ENCODE results near the gene AUTS2.
A peak's percentile ranks its signal among the peaks of the same experiment; 100 is the strongest.

The AUTS2 gene

DNA sequence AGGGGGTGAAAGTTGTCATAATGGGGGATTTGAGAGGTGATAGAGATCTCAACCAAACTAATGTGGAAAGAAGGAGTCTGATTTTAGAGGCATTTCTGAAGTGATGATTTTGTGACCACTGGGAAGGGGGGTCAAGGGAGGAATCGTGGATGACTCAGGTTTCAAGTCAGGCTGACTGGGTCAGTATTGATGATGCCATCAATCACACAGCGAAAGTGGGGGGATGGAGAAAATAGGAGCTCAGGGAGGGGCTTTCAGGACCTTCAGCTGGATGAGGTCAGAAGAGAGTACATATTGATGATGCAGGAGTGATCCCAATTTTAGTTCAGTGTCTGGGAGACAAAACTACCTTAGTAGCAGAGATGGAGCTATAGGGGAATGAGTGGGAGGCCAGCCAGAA lies 852.5 kb downstream of the AUTS2 start:
- Histone ChIP-seq H4K8ac (ENCODE audit: low read depth, low read length) (no peak overlapping the region), H3K4ac (ENCODE audit: low read depth, low read length) (no peak overlapping the region), H3K27me3 (ENCODE audit: insufficient read depth, low read length, poor library complexity) (no peaks in the 10 kb centered on the region), H3K27ac (ENCODE audit: low read depth, low read length) (no peak overlapping the region), H3K23ac (ENCODE audit: low read length) (no peak overlapping the region), H3K4me3 (ENCODE audit: low read length) (no peak overlapping the region), H2BK120ac (ENCODE audit: low read depth, low read length) (no peak overlapping the region), H2BK15ac (replicated peaks; ENCODE audit: low read depth) (no peak overlapping the region), H3K79me2 (ENCODE audit: control insufficient read depth, insufficient read depth, low read length) (no peaks in the 10 kb centered on the region), H3K4me1 (ENCODE audit: control insufficient read depth, low read depth, low read length) (no peaks in the 10 kb centered on the region), H3K18ac (ENCODE audit: low read length) (no peak overlapping the region), H3K4me2 (ENCODE audit: low read length) (no peak overlapping the region), H3K56ac (ENCODE audit: low read length) (no peak overlapping the region), H2BK5ac (ENCODE audit: low read length) (no peak overlapping the region), H3K9ac (ENCODE audit: low read length) (no peak overlapping the region), H3K36me3 (ENCODE audit: control insufficient read depth, insufficient read depth, low read length) (no peaks in the 10 kb centered on the region), H4K5ac (ENCODE audit: low read length) (no peak overlapping the region), H3K79me1 (ENCODE audit: low read length) (no peaks in the 10 kb centered on the region), H2AK5ac (ENCODE audit: low read length) (no peak overlapping the region)
- WGBS (ENCODE audit: extremely low coverage, insufficient coverage, low lambda C conversion rate), result no CpG with 5 or more reads among the region's 2 CpGs
- no peak for DNase-seq

DNA sequence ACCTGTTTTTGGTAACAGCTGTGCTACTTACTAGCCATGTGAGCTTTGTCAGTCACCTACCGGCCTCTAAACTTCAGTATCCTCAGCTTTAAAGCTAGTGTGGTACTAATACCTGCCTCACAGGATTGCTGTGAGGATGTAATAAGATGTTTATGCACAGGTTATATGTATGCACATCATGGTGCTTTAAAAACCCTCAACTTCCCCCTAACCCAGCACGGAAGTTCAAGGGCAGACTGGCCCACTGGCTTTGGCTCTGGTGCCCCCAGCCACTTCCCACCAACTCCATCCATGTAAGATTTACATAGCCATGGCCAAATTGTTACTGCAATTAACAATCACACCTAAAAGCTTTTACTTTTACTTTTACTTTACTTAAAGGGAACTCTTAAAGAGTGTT lies 857.6 kb downstream of the AUTS2 start:
- H3K4me2 ChIP-seq (ENCODE audit: low read length), result no peak overlapping the region
- WGBS (ENCODE audit: extremely low coverage, insufficient coverage, low lambda C conversion rate), result no CpG with 5 or more reads among the region's 2 CpGs
- H3K4me3 ChIP-seq (ENCODE audit: low read length), result no peak overlapping the region
- H3K56ac ChIP-seq (ENCODE audit: low read length), result no peak overlapping the region
- H3K79me1 ChIP-seq (ENCODE audit: low read length), result no peaks in the 10 kb centered on the region
- H3K27ac ChIP-seq (ENCODE audit: low read depth, low read length), result no peak overlapping the region
- no peak overlapping the region for H3K4ac ChIP-seq (ENCODE audit: low read depth, low read length)
- H3K23ac ChIP-seq (ENCODE audit: low read length), result no peak overlapping the region
- no peak overlapping the region for H3K9ac ChIP-seq (ENCODE audit: low read length)
- no peak overlapping the region for H2BK15ac ChIP-seq (replicated peaks; ENCODE audit: low read depth)
- no peaks in the 10 kb centered on the region for H3K36me3 ChIP-seq (ENCODE audit: control insufficient read depth, insufficient read depth, low read length)
- H4K8ac ChIP-seq (ENCODE audit: low read depth, low read length), result no peak overlapping the region
- no peaks in the 10 kb centered on the region for H3K27me3 ChIP-seq (ENCODE audit: insufficient read depth, low read length, poor library complexity)
- no peak overlapping the region for H3K18ac ChIP-seq (ENCODE audit: low read length)
- no peak overlapping the region for H2AK5ac ChIP-seq (ENCODE audit: low read length)
- no peak overlapping the region for H4K5ac ChIP-seq (ENCODE audit: low read length)
- H3K4me1 ChIP-seq (ENCODE audit: control insufficient read depth, low read depth, low read length), result no peaks in the 10 kb centered on the region
- H2BK120ac ChIP-seq (ENCODE audit: low read depth, low read length), result no peak overlapping the region
- no peak overlapping the region for H2BK5ac ChIP-seq (ENCODE audit: low read length)
- DNase-seq, result no peak
- no peaks in the 10 kb centered on the region for H3K79me2 ChIP-seq (ENCODE audit: control insufficient read depth, insufficient read depth, low read length)

DNA sequence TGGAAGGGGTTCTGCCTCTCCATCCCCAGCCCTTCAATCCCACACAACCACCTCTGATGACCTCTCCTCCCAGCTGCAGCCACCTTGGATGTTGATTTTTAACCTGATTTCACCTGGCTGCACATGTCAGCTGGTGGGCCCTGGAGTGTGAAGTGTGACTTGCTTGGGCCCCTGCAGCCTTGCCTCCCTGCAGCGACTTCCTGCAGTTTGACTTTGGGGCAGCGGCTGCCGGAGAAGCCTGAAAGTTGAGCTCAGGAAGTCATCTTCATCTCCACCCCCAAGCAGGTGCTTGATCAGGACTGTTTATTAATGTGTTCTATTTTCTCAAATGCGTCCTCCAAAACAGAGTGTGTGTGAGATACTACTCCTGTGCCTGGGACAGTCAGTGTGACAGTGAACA lies 858.4 kb downstream of the AUTS2 start:
- Histone ChIP-seq H3K4me3 (ENCODE audit: low read length) (no peak overlapping the region), H2BK15ac (replicated peaks; ENCODE audit: low read depth) (no peak overlapping the region), H3K23ac (ENCODE audit: low read length) (no peak overlapping the region), H2AK5ac (ENCODE audit: low read length) (no peak overlapping the region), H3K18ac (ENCODE audit: low read length) (no peak overlapping the region), H4K5ac (ENCODE audit: low read length) (no peak overlapping the region), H3K4ac (ENCODE audit: low read depth, low read length) (no peak overlapping the region), H3K4me2 (ENCODE audit: low read length) (no peak overlapping the region), H3K4me1 (ENCODE audit: control insufficient read depth, low read depth, low read length) (no peaks in the 10 kb centered on the region), H3K56ac (ENCODE audit: low read length) (no peak overlapping the region), H3K9ac (ENCODE audit: low read length) (no peak overlapping the region), H3K27ac (ENCODE audit: low read depth, low read length) (no peak overlapping the region), H3K79me1 (ENCODE audit: low read length) (no peaks in the 10 kb centered on the region), H4K8ac (ENCODE audit: low read depth, low read length) (no peak overlapping the region), H3K27me3 (ENCODE audit: insufficient read depth, low read length, poor library complexity) (no peaks in the 10 kb centered on the region), H2BK5ac (ENCODE audit: low read length) (no peak overlapping the region), H3K36me3 (ENCODE audit: control insufficient read depth, insufficient read depth, low read length) (no peaks in the 10 kb centered on the region), H2BK120ac (ENCODE audit: low read depth, low read length) (no peak overlapping the region), H3K79me2 (ENCODE audit: control insufficient read depth, insufficient read depth, low read length) (no peaks in the 10 kb centered on the region)
- DNase-seq, result no peak
- WGBS (ENCODE audit: extremely low coverage, insufficient coverage, low lambda C conversion rate), result no CpG with 5 or more reads among the region's 4 CpGs

DNA sequence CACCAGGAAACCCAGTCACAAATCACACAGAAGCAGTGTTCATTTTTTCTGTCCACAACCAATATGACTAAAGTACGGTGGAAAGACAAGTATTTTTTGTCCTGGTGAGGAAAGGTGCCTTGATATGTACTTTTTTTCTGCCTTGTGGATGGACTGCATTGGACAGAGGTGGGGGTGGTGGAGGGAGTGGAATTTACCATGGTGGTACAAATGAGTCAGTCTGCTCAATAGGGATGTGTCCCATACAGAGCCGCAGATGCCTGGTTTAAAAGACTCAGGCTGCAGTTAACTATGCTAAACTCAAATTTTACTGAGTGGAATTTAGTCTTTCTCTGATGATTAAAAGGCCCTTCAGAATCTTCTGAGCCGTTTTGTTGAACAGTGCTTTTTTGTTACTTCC lies 859.2 kb downstream of the AUTS2 start:
- Histone ChIP-seq H3K27me3 (ENCODE audit: insufficient read depth, low read length, poor library complexity) (no peaks in the 10 kb centered on the region), H3K4me1 (ENCODE audit: control insufficient read depth, low read depth, low read length) (no peaks in the 10 kb centered on the region), H3K4me3 (ENCODE audit: low read length) (no peak overlapping the region), H3K36me3 (ENCODE audit: control insufficient read depth, insufficient read depth, low read length) (no peaks in the 10 kb centered on the region), H4K8ac (ENCODE audit: low read depth, low read length) (no peak overlapping the region), H3K27ac (ENCODE audit: low read depth, low read length) (no peak overlapping the region), H3K18ac (ENCODE audit: low read length) (no peak overlapping the region), H3K79me1 (ENCODE audit: low read length) (no peaks in the 10 kb centered on the region), H3K4ac (ENCODE audit: low read depth, low read length) (no peak overlapping the region), H2AK5ac (ENCODE audit: low read length) (no peak overlapping the region), H3K56ac (ENCODE audit: low read length) (no peak overlapping the region), H3K23ac (ENCODE audit: low read length) (no peak overlapping the region), H3K4me2 (ENCODE audit: low read length) (no peak overlapping the region), H2BK15ac (replicated peaks; ENCODE audit: low read depth) (no peak overlapping the region), H3K9ac (ENCODE audit: low read length) (no peak overlapping the region), H2BK120ac (ENCODE audit: low read depth, low read length) (no peak overlapping the region), H3K79me2 (ENCODE audit: control insufficient read depth, insufficient read depth, low read length) (no peaks in the 10 kb centered on the region), H4K5ac (ENCODE audit: low read length) (no peak overlapping the region), H2BK5ac (ENCODE audit: low read length) (no peak overlapping the region)
- WGBS (ENCODE audit: extremely low coverage, insufficient coverage, low lambda C conversion rate), result no CpG with 5 or more reads among the region's 3 CpGs
- DNase-seq, result no peak

DNA sequence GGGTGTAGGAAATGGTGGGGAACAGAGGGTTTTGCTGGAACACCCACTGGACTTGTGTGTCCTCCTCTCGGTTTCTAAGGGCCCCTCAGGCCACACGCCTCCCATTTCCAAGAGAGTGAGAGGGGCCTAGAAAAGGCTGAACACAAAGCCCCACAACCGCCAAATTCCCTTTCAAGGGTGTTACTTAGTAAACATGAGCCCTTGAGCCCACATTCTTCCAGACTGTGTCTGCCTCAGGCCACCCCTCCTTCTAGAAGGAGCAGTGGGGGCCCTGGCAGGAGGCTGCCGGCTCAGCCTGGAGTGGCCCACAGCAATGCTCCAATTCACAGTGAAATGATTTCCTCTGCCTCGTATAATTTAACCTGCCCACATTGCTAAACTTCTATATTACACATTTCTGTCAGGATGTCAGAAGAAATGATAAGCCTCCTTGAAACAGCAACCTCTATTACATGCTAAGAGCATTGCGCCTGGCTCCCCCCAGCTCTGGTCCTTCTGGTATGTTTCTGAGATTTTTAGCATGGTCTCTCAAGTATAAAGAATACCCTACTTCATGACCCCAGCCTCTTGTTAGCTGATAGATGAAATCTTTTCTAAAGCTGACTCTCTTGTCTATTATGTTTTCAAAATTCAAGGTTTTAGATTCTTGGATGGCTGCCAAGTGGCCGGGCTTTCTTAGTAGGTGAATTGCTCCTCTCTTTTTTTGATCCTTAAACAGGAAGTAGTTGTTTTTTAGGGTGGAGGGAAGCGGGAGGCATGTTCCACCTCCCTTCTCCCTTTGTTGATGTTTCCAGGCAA lies 859.8 kb downstream of the AUTS2 start:
- Histone ChIP-seq H3K4me3 (ENCODE audit: low read length) (no peak overlapping the region), H3K27me3 (ENCODE audit: insufficient read depth, low read length, poor library complexity) (no peaks in the 10 kb centered on the region)

DNA sequence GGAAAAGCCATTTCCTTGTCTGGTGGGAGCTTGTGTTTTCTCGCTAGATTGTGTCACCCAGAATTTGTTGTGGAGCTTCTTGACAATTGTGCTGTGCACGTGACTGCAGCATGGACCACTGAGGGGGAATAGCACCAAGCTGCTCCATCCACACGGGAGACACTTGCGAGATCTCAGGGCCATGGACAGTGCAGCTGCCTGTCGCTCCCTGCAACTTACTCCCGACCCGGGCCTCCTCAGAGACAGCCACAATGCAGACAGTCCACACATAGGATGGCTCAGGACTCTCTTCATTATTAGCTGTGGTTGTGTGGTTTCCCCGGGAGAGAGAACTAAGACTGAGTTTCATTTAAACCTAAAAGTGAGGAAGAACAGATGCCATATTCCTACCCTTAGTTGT lies 860.5 kb downstream of the AUTS2 start:
- no peaks in the 10 kb centered on the region for H3K79me1 ChIP-seq (ENCODE audit: low read length)
- H3K4ac ChIP-seq (ENCODE audit: low read depth, low read length), result no peak overlapping the region
- H3K36me3 ChIP-seq (ENCODE audit: control insufficient read depth, insufficient read depth, low read length), result no peaks in the 10 kb centered on the region
- no peak overlapping the region for H3K56ac ChIP-seq (ENCODE audit: low read length)
- no peak overlapping the region for H4K8ac ChIP-seq (ENCODE audit: low read depth, low read length)
- H3K23ac ChIP-seq (ENCODE audit: low read length), result no peak overlapping the region
- no peak overlapping the region for H2BK15ac ChIP-seq (replicated peaks; ENCODE audit: low read depth)
- no peaks in the 10 kb centered on the region for H3K79me2 ChIP-seq (ENCODE audit: control insufficient read depth, insufficient read depth, low read length)
- DNase-seq, result no peak
- H4K5ac ChIP-seq (ENCODE audit: low read length), result no peak overlapping the region
- H2BK120ac ChIP-seq (ENCODE audit: low read depth, low read length), result no peak overlapping the region
- no peak overlapping the region for H3K4me3 ChIP-seq (ENCODE audit: low read length)
- no peak overlapping the region for H3K18ac ChIP-seq (ENCODE audit: low read length)
- H3K27ac ChIP-seq (ENCODE audit: low read depth, low read length), result no peak overlapping the region
- H2BK5ac ChIP-seq (ENCODE audit: low read length), result no peak overlapping the region
- H3K4me1 ChIP-seq (ENCODE audit: control insufficient read depth, low read depth, low read length), result no peaks in the 10 kb centered on the region
- H2AK5ac ChIP-seq (ENCODE audit: low read length), result no peak overlapping the region
- no peak overlapping the region for H3K9ac ChIP-seq (ENCODE audit: low read length)
- WGBS (ENCODE audit: extremely low coverage, insufficient coverage, low lambda C conversion rate), result no CpG with 5 or more reads among the region's 8 CpGs
- H3K27me3 ChIP-seq (ENCODE audit: insufficient read depth, low read length, poor library complexity), result no peaks in the 10 kb centered on the region
- no peak overlapping the region for H3K4me2 ChIP-seq (ENCODE audit: low read length)

More for the DNA sequence above, 859.8 kb downstream of the AUTS2 start:
- no peak overlapping the region for H3K56ac ChIP-seq (ENCODE audit: low read length)
- WGBS (ENCODE audit: extremely low coverage, insufficient coverage, low lambda C conversion rate), result no CpG with 5 or more reads among the region's 8 CpGs
- H3K27ac ChIP-seq (ENCODE audit: low read depth, low read length), result no peak overlapping the region
- no peak overlapping the region for H3K9ac ChIP-seq (ENCODE audit: low read length)
- no peak overlapping the region for H3K18ac ChIP-seq (ENCODE audit: low read length)
- H3K4ac ChIP-seq (ENCODE audit: low read depth, low read length), result no peak overlapping the region
- no peak overlapping the region for H4K5ac ChIP-seq (ENCODE audit: low read length)
- no peak overlapping the region for H2BK5ac ChIP-seq (ENCODE audit: low read length)
- H3K23ac ChIP-seq (ENCODE audit: low read length), result no peak overlapping the region
- H3K4me1 ChIP-seq (ENCODE audit: control insufficient read depth, low read depth, low read length), result no peaks in the 10 kb centered on the region
- H2BK15ac ChIP-seq (replicated peaks; ENCODE audit: low read depth), result no peak overlapping the region
- H2AK5ac ChIP-seq (ENCODE audit: low read length), result no peak overlapping the region
- H3K36me3 ChIP-seq (ENCODE audit: control insufficient read depth, insufficient read depth, low read length), result no peaks in the 10 kb centered on the region
- H3K4me2 ChIP-seq (ENCODE audit: low read length), result no peak overlapping the region
- no peaks in the 10 kb centered on the region for H3K79me1 ChIP-seq (ENCODE audit: low read length)
- H2BK120ac ChIP-seq (ENCODE audit: low read depth, low read length), result no peak overlapping the region
- DNase-seq, result peak; percentile 30
- H4K8ac ChIP-seq (ENCODE audit: low read depth, low read length), result no peak overlapping the region
- no peaks in the 10 kb centered on the region for H3K79me2 ChIP-seq (ENCODE audit: control insufficient read depth, insufficient read depth, low read length)

Measured in mesendoderm (in vitro differentiated cells).